Cortex of kidney (tissue), 1 donor: Measurements from ENCODE around the gene VWA8.
"Not testable (repeated sequence)": the region's sequence is repeated elsewhere in the genome, so short reads cannot be mapped to it uniquely, and the experiment has no call there.

Source experiments
- DNase-seq: peaks from one replicate; lab custom pipeline; 2025; lab: John Stamatoyannopoulos, UW

Gene VWA8

DNA sequence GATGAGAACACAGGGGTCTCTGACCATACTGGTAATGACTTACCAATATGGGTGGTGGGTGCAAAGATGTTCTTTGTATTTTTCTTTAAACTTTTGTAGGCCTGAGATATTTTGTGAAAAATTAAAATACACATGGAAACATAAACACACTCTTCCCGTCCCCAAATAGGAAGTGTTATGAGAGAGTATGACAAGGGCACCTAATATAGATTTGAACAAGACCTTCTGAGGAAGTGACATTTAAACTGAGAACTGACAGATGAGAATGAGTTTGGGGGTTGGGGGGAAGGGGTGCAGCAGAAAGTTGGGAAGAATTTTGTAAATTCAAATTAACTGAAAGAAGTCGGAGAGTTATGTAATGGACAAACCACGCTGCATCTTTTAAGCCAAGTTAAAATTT lies 279.3 kb downstream of the VWA8 start:
- DNase-seq, result no peak

DNA sequence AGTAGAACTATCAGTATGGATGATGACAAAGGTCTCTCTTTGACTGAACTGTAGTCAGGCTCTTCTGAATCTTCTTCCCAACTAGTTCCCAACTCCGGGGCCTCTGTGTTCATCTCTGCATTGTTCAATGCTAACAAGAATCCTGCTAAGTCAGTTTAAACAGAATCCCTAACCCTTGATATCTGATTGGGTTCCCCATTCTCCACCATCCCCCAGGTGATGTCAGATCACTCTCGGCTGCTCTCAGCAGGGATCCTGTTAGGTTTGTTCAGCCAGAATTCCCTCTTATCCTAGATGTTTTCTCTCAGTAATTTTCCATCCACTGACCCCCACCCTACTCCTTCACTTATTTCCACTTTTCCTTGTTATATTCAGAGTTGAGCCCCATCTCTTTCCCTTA lies 280.0 kb downstream of the VWA8 start:
- DNase-seq, result no peak

DNA sequence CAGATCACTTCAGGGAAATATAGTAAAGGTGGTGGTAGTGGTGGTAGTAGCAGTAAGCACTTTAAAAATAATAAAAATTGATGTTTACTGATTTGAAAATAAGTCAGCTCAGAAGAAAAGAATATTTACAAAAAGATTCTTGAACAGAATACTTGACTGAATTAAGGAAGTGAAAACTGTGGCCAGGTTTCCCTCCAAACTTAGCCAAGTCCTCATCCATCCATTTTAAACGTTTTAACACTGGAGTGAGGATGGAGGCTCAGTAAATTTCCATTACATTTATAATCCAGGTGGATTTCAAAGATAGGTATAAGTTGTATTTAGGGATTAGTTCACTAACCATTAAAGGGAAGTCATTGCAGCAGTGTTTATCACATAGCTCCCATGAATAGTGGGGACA lies 282.1 kb downstream of the VWA8 start:
- DNase-seq, result no peak

DNA sequence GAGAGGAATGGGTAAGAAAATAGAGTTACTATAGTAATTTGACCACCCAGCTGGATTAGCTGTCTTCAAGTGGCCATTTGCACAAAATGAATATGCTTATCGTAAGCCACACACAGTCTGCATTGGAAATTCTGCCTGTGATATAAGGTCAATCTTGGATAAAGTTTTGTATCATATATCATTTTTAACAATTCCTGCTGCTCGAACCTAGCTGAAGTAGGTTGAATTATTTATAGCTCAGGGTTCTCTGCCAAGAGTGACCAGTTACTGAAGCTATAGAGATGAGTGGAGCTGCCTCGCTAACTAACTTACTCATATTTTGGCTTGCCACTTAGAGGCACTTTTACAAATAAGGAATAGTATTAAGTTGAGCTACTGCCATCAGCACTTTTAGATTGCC lies 282.7 kb downstream of the VWA8 start:
- DNase-seq, result no peak

DNA sequence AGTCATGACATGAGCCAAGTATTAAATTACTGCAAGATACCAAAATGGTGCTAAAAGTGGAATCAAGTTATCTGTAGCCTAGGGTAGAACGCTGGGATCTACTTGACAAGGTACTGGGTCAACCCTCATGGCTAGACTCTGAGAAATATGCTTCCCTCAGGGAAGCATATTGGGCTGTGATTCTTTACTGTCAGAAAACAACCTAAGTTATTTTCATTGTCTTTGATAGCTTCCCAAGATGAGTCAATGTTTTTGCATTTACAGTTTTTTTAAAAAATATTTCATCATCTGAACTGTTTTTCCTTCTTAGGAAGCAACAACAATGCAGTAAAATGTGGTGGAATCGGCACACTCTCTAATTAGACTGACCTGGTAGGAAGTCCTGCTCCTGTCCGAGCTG lies 285.6 kb downstream of the VWA8 start:
- DNase-seq, result no peak

DNA sequence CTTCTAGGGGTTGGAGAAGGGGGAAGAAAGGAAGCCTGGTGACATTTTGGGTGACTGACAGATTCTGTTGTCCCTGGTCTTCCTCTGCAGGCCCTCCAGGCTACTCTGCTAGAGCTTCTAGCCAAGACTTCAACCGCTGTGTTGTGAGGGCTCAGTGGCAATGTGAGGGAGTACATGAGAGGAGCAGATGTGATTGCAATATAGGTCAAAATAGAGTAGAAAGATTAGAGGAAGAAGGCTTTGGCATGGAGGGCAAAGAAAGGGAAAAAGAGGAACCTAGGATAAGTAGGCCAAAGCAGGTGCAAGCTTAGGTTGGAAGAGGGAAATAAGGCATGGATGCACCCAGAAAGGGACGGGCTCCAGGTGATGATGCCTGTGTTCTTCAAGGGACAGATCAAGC lies 286.7 kb downstream of the VWA8 start:
- no peak for DNase-seq

DNA sequence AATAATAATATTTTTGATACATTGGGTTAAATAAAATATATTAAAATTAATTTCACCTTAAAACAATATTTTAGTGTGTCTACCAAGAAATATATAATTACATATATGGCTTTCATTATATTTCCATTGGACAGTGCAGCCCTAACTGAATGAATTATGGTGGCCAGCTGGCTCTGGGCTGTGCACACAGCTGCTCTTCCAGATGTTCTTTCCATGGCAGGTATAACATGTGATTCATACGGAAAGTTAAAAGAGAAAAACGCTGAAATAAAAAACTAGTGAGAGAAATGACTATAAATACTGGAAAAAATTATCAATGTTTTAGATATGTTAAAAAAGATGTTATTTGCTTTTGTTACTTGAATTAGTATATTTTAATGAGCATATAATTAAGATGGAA lies 287.3 kb downstream of the VWA8 start:
- DNase-seq, result no peak

DNA sequence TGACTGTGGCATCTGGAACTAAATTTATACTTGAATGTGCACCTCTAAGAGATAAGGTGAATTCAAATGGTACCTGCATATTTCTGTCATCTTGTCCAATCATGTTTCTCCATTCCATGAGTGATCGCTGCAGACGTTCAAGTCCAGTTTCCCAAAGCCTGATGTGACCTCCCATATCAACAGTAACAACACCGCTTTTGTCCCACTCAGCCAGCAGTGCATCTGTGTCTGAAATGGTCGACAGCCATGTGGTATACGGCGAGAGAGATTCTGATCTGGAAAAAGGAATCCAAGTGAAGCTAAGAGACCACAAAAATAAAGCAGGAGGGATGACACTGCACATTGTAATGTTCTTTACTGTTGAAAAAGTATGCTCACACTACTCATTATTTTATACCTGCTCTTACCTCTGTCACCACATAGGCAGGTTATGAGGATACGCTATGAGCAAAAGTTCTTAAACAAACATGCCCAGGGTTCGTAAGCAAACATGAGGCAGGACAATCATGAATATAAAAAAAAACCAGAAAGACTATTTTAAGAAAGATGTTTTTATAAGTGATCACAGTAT lies 290.0 kb downstream of the VWA8 start:
- no peak for DNase-seq

DNA sequence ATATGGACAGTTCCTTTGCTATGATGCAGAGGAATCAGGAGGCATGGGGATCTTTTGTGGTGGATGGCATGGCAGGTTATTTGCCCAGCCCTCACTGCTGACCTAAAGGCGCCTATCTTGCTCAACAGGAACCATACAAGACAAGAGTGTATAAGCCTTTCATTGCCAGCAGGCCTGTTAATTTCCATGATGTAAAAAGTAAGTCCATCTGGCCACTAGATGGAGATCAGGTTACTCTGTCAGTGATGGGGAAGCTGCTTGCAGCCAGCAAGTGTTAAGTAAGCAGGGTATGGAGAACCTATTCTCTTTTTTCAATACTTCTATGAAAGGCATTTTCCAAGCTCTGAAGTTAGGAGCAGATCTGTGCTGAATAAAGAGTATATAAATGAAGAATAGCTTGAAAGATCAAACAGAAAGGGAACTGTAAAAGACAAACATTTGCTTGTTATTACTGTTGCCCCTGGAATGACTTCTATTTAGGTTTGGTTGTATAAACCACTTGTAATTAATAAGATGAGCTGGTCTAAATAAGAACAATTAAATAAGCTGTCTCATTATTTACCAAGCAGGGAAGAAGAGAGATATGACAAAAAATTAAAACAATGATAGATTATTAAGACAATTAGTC lies 292.7 kb downstream of the VWA8 start:
- no peak for DNase-seq

DNA sequence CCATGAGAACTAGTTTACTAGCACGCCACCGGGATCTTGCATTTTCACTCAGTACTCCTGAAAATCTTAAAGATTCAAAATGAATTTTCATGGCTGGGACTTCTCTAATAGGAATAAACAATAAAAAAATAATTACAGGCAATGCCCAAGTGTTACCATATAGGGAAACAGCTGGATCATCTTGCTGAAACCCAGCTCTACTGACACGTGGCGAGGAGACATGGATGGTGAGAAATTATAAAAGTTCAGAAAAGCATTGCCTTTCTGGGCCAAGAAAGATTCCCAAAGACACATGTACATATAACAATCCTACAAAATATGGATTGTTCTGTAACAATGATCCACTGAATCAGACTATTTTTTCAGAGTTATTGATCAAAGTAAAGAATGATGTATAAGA lies 294.3 kb downstream of the VWA8 start:
- DNase-seq, result no peak

DNA sequence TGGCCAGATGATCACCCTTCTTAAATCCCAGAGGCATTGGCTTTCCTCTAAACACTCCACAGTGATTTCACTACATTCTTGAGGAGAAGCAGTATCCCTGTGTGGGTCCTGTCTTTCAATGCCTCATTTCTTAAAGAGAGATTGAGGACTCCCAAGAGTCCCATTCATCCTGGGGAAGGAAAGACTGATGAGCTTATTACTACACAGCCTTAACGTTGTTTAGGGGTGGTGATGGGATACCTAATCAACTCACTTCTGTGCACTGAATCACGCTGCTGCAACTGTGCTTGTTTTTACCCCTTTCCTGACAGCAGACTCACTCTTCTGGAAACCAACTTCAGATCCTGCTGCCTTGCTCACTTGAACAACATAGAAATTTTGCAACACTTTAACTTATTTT lies 300.5 kb downstream of the VWA8 start:
- no peak for DNase-seq

DNA sequence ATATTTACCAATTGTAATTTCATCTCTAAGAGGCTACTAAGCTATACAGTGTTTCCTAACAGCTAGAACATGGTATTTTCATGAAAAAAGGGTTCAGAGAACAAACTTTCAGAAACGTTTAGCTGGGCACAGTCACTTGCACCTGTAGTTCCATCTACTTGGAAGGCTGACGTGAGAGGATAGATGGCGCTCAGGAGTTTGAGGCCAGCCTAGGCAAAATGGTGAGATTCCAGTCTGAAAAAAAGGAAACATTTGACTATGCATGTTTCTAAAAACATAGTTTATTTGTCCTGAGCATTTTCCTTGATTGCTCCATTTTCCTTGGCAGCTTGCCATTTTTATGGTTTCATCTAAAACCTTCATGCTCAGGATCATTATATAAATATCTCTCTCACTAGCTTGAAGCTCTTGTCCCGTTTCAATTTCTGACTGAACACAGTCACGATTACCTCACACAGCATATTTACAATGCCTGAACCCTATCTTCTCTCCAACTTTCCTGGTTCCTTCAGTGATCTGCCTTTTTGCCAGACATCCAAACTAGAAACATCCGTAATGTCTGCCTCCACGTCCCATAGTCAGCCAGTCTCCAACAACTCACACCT lies 302.8 kb downstream of the VWA8 start:
- no peak for DNase-seq

DNA sequence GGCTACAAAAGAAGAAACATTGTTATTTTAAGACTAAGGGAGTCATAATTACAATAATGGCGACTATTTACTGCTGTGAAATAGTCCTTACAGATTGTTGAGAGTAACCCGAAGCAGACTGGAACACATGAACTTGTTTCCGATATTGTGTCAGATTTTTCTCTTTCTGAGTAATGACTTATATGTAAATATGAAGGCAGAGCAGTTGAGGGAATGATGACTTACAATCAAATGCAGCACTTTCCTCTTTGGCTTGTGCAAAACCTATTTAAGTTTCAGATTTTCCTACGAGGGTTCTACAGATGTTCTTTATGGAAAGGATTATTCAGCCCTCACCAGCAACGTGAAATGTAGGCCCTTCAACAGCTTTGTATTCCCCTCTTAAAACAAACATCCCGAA lies 304.9 kb downstream of the VWA8 start:
- no peak for DNase-seq

DNA sequence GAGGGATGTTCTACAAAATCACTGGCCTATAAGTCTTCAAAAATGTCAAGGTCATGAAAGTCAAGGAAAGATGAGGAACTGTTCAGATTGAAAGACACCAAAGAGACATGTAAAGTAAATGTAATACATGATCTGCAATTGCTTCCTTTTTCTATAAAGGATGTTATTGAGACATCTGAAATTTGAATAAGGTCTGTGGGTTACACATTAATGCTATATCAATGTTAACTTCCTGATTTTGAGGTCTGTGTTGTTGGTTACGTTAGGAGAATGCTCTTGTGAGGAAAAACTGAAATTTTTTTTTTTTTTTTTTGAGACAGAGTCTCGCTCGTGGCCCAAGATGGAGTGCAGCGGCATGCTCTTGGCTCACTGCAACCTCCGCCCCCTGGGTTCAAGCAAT lies 306.1 kb downstream of the VWA8 start:
- no peak for DNase-seq

DNA sequence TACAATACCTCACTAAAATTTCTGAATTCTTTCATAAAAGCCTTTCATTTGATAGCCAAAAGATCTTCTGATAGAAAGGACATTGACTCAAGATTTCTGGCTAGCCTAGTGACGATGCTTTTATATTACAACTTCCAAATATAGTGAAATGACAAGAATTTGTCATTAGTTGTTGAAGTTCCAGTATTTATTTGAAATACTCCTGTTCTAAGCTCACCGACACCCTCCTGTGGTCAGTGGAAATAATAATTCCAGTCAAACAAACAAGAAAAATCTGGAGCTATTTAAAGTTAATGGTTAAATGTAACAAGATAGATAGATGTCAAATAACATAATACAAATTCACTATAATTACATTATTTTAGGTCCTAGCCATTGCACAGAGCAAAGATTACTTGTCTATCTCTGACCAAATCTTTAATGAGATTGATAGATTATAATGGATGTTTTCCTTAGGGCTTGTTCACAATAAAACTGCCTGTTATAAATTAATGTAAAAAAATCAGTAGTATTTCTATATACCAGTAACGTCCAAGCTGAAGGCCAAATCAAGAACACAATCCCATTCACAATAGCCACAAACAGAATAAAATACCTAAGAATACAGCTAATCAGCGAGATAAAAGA lies 308.1 kb downstream of the VWA8 start:
- no peak for DNase-seq

DNA sequence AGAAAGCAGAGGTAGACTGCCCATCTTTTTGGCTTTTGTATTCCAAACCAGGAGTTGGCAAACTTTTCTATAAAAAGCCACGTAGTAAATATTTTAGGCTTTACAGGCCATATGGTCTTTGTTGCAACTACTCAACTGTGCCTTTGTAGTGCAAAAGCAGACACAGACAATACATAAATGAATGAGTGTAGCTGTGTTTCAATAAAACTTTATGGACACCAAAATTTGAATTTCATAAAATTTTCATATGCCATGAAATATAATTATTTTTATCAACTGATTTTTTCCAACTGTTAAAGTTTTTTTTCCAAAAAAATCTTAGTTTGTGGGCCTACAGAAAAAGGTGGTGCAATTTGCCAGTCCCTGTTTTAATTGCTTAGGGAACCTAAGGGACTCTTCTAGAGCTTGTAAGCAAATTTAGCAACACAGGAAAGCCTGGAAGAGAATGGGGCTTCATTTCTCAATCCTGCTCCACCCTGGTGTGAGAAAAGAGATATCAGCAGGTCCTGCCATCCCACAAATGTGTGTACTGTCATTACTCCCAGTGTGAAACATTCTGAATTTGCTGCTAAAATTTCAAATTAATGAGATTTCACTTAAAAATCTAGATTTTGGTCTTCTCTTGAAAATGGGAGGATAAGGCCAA lies 309.4 kb downstream of the VWA8 start:
- no peak for DNase-seq

DNA sequence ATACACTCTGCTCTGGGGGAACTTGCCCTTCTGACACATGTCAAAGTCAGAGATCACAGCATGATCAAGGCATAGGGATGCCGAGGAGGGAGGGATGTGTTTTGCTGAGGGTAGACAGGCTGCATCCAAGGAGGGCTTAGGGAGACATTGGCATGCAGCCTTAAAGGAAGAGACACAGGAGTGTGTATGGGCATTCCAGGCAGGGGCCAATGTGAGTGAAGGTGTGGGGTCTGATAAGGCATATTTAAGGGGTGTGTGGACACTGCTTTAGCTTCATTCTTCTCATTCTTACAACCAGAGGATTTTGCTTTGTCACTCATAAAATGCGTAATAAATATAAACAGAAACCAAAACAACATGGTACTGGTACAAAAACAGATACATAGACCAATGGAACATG lies 310.2 kb downstream of the VWA8 start:
- DNase-seq, result no peak

DNA sequence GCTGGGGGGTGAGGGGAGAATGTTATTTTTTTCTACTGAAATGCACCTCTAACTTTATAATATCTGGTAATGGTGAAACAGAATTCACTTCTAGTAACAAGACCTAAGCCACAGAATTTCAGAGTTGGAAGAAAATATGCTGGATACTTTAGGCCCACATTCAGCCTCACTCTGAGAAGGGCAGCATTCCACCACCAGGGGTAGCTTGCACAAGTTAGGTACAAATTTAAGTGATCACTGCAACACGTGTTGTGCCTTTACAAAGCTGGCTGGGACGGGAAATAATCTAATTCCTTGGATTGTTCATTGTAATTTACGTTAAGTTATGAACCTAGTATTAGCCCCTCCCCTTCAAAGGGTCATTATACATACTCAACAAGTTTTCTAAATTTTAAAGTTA lies 311.2 kb downstream of the VWA8 start:
- no peak for DNase-seq

DNA sequence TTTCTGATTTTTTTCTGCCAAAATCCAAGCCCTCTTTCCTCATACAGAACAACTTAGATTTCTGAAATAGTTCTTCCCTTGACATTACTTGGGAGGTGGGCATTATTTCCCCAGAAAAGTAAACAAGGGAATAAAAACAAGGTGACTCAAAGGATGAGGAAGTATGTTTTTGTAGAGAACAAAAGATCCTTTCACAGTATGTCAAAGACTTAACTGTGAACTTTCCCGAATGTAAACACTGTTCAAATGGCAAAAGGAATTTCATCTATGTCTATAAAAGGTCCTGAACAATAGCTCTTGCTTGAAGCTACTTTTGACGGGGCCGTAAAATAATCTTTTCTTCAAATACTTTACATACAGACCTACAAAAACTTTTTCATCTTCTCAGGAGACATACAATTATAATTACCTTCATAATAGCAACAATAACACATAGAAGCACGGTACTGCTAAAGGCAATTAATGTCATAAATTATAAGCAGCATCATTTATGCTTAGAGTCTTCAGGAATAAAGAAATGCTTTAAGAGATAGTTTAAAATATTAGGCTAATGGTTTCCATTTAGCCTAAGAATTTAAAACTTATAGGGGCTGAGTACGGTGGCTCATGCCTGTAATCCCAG lies 312.5 kb downstream of the VWA8 start:
- no peak for DNase-seq

DNA sequence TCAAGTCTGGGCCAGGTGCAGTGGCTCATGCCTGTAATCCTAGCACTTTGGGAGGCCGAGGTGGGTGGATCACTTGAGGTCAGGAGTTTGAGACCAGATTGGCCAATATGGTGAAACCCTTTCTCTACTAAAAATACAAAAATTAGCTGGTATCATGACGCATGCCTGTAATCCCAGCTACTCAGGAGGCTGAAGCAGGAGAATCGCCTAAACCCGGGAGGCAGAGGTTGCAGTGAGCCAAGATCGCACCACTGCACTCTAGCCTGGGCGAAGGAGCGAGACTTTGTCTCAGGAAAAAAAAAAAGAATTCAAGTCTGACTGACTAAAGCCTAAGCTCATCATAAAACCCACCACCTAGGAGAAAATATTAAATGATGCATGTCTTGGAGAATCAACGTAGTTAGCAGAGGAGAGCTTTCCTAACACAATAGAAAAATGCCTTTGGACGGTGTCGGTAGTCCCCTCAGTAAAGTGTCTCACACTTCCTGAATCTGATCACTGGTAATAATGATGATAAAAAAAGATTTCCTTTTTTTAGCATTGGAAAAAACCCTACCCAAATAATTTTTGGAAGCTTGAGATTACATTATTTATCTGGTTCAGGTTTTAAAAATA lies 313.1 kb downstream of the VWA8 start:
- not testable (repeated sequence) for DNase-seq

DNA sequence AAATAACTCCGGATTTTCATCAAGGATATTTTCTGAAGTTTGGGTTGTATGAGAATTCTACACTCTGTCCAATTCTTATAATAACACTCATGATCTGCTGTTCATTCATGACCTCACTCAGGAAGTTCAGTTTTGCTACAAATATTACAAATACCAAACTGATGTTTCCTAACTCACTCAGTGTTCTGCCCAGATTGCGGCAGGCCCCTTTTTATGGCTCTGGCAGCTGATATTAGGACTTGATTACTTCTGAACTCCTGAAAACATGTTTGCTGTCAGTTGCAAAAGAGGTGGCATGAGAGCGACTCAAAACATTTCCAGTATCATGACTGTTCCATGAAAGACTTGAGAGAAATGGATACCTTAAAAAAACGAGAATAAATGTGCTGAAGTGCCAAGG lies 315.6 kb downstream of the VWA8 start:
- no peak for DNase-seq

DNA sequence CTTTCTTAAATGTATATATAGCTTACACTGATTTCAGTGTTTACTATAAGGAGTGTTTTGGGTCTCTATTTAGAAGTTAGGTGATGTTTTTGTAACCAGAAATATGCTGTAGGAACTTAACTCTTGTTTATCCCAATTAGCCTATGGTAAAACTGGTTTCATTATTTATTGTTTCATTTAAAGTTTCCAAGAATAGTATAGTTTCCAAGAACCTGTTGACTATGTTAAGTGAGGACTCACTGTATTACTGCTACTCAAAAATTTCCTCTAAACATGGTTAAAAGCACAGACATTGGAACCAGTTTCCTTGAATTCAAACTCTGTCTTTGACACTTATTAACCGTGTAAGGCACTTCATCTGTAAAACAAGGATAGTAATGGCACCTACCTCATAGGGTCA lies 316.2 kb downstream of the VWA8 start:
- no peak for DNase-seq
